H1 (cell line): ENCODE measurements around the gene PTPRE. TPM values are rescaled to one million over a fixed set of nuclear protein-coding genes. Genes with fewer than 3 reads are reported as not detected.

Experiments
- EZH2 ChIP-seq: fragments of 200-600 bp; sonication (generic); IDR thresholded peaks from 2 replicates; pipeline ENCODE4 v1.7.1; 2012; ENCODE audit warnings: low read depth, mild to moderate bottlenecking, moderate library complexity, low read length, inconsistent platforms; ENCODE audit not compliant: severe bottlenecking
- RNF2 ChIP-seq: fragments of 200-900, 300-1000 bp; sonication (generic); IDR thresholded peaks from 2 replicates; pipeline ENCODE4 v1.7.1; 2016; ENCODE audit warnings: borderline replicate concordance, low read depth, mild to moderate bottlenecking, antibody characterized with exemption, low read length; ENCODE audit not compliant: poor library complexity, severe bottlenecking; ENCODE audit errors: missing control alignments
- RXRA ChIP-seq: IDR thresholded peaks from 2 replicates; pipeline ENCODE4 v1.6.1; 2011; ENCODE audit warnings: low read depth, mild to moderate bottlenecking, low read length, moderate library complexity; ENCODE audit not compliant: insufficient read depth
- SP4 ChIP-seq: IDR thresholded peaks from 2 replicates; pipeline ENCODE4 v1.6.1; 2012; ENCODE audit warnings: low read length, inconsistent platforms
- polyA plus RNA-seq, 7 experiments: library from polyadenylated mRNA; depleted of rRNA in 3 of 7; stranded (reverse) in 5 of 7; unstranded in 2 of 7; fragments of >200 nt in 5 of 7; fragments of 200-250 nt in 2 of 7; gene quantifications; 1 replicate in 5 of 7; 2 replicates in 1 of 7; 4 replicates in 1 of 7; pipeline versions ENCODE4 v1.2.1 to v1.2.3, GENCODE V29; 2011 to 2013; ENCODE audit warnings: missing spikeins in 2 of 7, mixed read lengths in 2 of 7
- total RNA-seq: library from RNA; stranded (reverse); fragmentation: NEBNext Ultra II Directional; extraction: Animal tissue kit (Norgen Biotek cat#: 25700); gene quantifications from 2 replicates; pipeline ENCODE4 v1.2.1, GENCODE V29; 2021

The PTPRE gene
- total and polyA plus RNA-seq, 2 of the 8 experiments (the other 6 are each of a cell fraction or from before 2014, with no cell fraction given) = 0.33 to 0.54 TPM

DNA sequence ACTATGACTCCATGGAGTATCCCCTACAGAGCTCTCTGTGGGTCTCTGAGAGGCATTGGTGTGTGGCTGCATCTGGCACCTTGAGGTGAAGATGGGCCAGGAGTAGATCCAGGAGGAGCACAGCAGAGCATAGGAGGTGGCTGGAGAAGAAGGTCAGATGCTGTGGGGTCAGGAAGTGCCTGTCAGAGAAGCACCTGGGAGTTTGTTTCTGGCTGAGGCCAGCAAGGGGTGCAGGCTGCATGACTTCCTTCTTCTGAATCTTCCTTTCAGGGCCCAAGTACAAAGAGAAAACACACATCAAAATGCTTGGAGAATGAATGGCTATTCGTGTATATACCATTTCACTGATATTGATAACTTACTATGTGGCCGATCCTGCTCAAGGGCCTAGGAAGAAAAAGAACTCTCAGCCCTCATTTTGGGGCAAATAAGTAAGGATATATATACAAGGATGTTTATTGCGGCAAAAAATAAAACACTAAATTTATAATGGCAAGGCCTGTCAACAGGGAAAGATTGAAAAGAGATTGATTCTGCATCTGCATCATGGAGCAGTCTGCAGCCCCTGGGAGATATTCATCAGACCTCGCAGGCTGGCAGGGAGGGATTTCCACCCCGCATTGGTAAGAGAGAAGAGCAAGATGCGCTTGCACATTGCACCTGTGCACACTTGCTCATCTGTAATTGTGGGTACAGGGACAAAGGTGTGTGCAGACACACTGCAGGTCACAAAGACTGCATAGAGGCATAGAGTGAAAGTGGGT, 39.2 kb downstream of the PTPRE start (continued):
- TF ChIP-seq RXRA (no peak), SP4 (no peak), RNF2 (no peak), EZH2 (no peak)
- TF ChIP-seq, all 59 proteins: peak for 0
